Thyroid gland (tissue), 4 donors: ENCODE data around the gene USP48.

Experiments used
- CTCF ChIP-seq, 6 experiments: fragments of 200-600 bp in 3 of 6; fragments of 450-650 bp in 3 of 6; sonication (generic) in 3 of 6; IDR thresholded peaks; one replicate each; pipeline ENCODE4 v1.5.1; 2016 to 2019; ENCODE audit warnings: antibody characterized with exemption in 6 of 6, mild to moderate bottlenecking in 2 of 6, inconsistent platforms in 1 of 6, moderate library complexity in 1 of 6
- POLR2A ChIP-seq, 2 donors: fragments of 450-650 bp; IDR thresholded peaks; one replicate each; pipeline ENCODE4 v1.6.1; 2017; ENCODE audit warnings: antibody characterized with exemption in 2 of 2, mild to moderate bottlenecking in 2 of 2, moderate library complexity in 1 of 2

GRCh38 chr1:21759182-21759581 lies 23.8 kb downstream of the USP48 start:
- no peak for TF ChIP-seq POLR2A (IDR thresholded peaks at IDR 0.05)
- no peak for TF ChIP-seq CTCF (IDR thresholded peaks at IDR 0.05)
